ENCODE results near the gene EGR2. TPM values are rescaled to one million over a fixed set of nuclear protein-coding genes. Genes with fewer than 3 reads are reported as not detected.

EGR2 gene
- total and polyA plus RNA-seq, 10 of the 15 experiments (the other 5 are each of a cell fraction or from before 2014, with no cell fraction given) = 8.3 to 56.5 (median 16.2) TPM

GRCh38 chr10:62862447-62862846 is 46.3 kb upstream of the EGR2 start:
- H3K4me1 ChIP-seq (ENCODE audit: control insufficient read depth, insufficient read depth, low read length) = 0 out of 2 replicates have a peak, but pooled peaks cover 2% of the 10 kb centered on the region
- no peak overlapping the region for H3K9ac ChIP-seq (ENCODE audit: control insufficient read depth, insufficient read depth, low read length)
- no peaks in the 10 kb centered on the region for H3K36me3 ChIP-seq (ENCODE audit: control insufficient read depth in 2 of 2, insufficient read depth in 2 of 2, low read length in 1 of 2)
- ChIA-PET CTCF (no interaction called here), POLR2A (no interaction called here), SMC1A (ENCODE audit: uncharacterized antibody, unreplicated experiment) (interaction anchor here (1.5 kb wide), 1 partner anchor 48 kb away, joined by 4 read pairs; no protein-coding TSS in a partner anchor), RAD21 (ENCODE audit: unreplicated experiment) (no interaction called here)
- ATAC-seq (no peak), FAIRE-seq (no peak), DNase-seq (ENCODE audit: low read depth, low spot score) (no peak)
- no peak overlapping the region for H2AFZ ChIP-seq (ENCODE audit: control insufficient read depth, low read depth, low read length)
- H3K27ac ChIP-seq (ENCODE audit: control insufficient read depth, insufficient read depth) = no peak overlapping the region
- in situ Hi-C loops (cut with MboI) (no loop called here), intact Hi-C loops (cut with micrococcal nuclease; ENCODE audit: unreplicated experiment) (no loop called here)
- H4K20me1 ChIP-seq (ENCODE audit: control insufficient read depth, insufficient read depth) = no peaks in the 10 kb centered on the region
- WGBS (ENCODE audit: insufficient coverage, insufficient replicate concordance, low lambda C conversion rate, missing lambda C conversion rate) = 43% methylated on average over 1 of the region's 1 CpG
- H3K9me3 ChIP-seq (replicated peaks; ENCODE audit: control insufficient read depth, insufficient read depth, low read length) = no peaks in the 10 kb centered on the region
- H3K27me3 ChIP-seq (replicated peaks in 1 of 2; ENCODE audit: control insufficient read depth in 2 of 2, insufficient read depth in 2 of 2, low read length in 1 of 2) = no peaks in the 10 kb centered on the region
- H3K4me2 ChIP-seq (ENCODE audit: control insufficient read depth, insufficient read depth) = no peak overlapping the region
- no peak overlapping the region for H3K4me3 ChIP-seq
- BruUV-seq (replicated peaks) = no TSS peak
- H3K79me2 ChIP-seq (ENCODE audit: control insufficient read depth, insufficient read depth, low read length) = no peaks in the 10 kb centered on the region
- TF ChIP-seq REST (IDR thresholded peaks at IDR 0.05; ENCODE audit: low read depth, low read length) = no peak
- TF ChIP-seq KAT2A (conservative IDR thresholded peaks at IDR 0.05; ENCODE audit: control insufficient read depth, low read depth, low read length) = no peak
- TF ChIP-seq NFIC (IDR thresholded peaks at IDR 0.05; ENCODE audit: low read depth, low read length) = no peak
- TF ChIP-seq TARDBP (IDR thresholded peaks at IDR 0.05; ENCODE audit: borderline replicate concordance) = no peak
- TF ChIP-seq, protein P1, sequence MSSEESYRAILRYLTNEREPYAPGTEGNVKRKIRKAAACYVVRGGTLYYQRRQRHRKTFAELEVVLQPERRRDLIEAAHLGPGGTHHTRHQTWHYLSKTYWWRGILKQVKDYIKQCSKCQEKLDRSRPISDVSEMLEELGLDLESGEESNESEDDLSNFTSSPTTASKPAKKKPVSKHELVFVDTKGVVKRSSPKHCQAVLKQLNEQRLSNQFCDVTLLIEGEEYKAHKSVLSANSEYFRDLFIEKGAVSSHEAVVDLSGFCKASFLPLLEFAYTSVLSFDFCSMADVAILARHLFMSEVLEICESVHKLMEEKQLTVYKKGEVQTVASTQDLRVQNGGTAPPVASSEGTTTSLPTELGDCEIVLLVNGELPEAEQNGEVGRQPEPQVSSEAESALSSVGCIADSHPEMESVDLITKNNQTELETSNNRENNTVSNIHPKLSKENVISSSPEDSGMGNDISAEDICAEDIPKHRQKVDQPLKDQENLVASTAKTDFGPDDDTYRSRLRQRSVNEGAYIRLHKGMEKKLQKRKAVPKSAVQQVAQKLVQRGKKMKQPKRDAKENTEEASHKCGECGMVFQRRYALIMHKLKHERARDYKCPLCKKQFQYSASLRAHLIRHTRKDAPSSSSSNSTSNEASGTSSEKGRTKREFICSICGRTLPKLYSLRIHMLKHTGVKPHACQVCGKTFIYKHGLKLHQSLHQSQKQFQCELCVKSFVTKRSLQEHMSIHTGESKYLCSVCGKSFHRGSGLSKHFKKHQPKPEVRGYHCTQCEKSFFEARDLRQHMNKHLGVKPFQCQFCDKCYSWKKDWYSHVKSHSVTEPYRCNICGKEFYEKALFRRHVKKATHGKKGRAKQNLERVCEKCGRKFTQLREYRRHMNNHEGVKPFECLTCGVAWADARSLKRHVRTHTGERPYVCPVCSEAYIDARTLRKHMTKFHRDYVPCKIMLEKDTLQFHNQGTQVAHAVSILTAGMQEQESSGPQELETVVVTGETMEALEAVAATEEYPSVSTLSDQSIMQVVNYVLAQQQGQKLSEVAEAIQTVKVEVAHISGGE (CRISPR knock-in tag; IDR thresholded peaks at IDR 0.05) = no peak
- TF ChIP-seq TBL1XR1 (IDR thresholded peaks at IDR 0.05; ENCODE audit: low read depth, low read length) = no peak
- TF ChIP-seq SREBF1 (IDR thresholded peaks at IDR 0.05; ENCODE audit: low read length) = no peak
- TF ChIP-seq NKRF (conservative IDR thresholded peaks at IDR 0.05) = no peak
- no peak for TF ChIP-seq SRF (IDR thresholded peaks at IDR 0.05; ENCODE audit: low read depth in 2 of 2, low read length in 2 of 2)
- TF ChIP-seq TCF7 (IDR thresholded peaks at IDR 0.05; ENCODE audit: borderline replicate concordance) = no peak
- no peak for TF ChIP-seq GATAD2B (conservative IDR thresholded peaks at IDR 0.05; ENCODE audit: low read depth)
- TF ChIP-seq, protein P2, sequence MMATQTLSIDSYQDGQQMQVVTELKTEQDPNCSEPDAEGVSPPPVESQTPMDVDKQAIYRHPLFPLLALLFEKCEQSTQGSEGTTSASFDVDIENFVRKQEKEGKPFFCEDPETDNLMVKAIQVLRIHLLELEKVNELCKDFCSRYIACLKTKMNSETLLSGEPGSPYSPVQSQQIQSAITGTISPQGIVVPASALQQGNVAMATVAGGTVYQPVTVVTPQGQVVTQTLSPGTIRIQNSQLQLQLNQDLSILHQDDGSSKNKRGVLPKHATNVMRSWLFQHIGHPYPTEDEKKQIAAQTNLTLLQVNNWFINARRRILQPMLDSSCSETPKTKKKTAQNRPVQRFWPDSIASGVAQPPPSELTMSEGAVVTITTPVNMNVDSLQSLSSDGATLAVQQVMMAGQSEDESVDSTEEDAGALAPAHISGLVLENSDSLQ (IDR thresholded peaks at IDR 0.05) = no peak
- TF ChIP-seq, protein P3, sequence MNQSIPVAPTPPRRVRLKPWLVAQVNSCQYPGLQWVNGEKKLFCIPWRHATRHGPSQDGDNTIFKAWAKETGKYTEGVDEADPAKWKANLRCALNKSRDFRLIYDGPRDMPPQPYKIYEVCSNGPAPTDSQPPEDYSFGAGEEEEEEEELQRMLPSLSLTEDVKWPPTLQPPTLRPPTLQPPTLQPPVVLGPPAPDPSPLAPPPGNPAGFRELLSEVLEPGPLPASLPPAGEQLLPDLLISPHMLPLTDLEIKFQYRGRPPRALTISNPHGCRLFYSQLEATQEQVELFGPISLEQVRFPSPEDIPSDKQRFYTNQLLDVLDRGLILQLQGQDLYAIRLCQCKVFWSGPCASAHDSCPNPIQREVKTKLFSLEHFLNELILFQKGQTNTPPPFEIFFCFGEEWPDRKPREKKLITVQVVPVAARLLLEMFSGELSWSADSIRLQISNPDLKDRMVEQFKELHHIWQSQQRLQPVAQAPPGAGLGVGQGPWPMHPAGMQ (IDR thresholded peaks at IDR 0.05; ENCODE audit: borderline replicate concordance) = no peak

All from GM12878 (cell line).